H1 (cell line): Measurements from ENCODE around the gene RAB1B. TPM values are rescaled to one million over a fixed set of nuclear protein-coding genes. Genes with fewer than 3 reads are reported as not detected.

Experiments
- CTCF ChIA-PET: fragments of 300-600 bp; sonication (Branson Sonifier 250); formaldehyde crosslinking; loops from one replicate; lab custom pipeline; 2021; ENCODE audit not compliant: partially characterized antibody; lab: Charles Lee
- POLR2A ChIA-PET: fragments of 300-600 bp; sonication (Branson Sonifier 250); formaldehyde crosslinking; loops from one replicate; lab custom pipeline; 2021; ENCODE audit warnings: inconsistent platforms; ENCODE audit not compliant: partially characterized antibody; lab: Charles Lee
- DNase-seq, 2 experiments: peaks; one replicate each; pipeline versions ENCODE4 v3.0.0 to v3.0.0-alpha.2; 2010 to 2022; ENCODE audit warnings: low spot score in 2 of 2, low read depth in 1 of 2, mixed read lengths in 1 of 2
- FAIRE-seq: peaks from 2 replicates; lab custom pipeline; 2011; peaks lifted over from hg19 to GRCh38; lab: Jason Lieb, UNC
- H2AFZ ChIP-seq: 2 replicates; pipeline ENCODE4 v1.8.1; 2012; ENCODE audit warnings: low read length, inconsistent platforms
- H2AK5ac ChIP-seq: 2 replicates; pipeline ENCODE4 v1.6.1; 2013; ENCODE audit warnings: low read depth, low read length
- H2BK120ac ChIP-seq: replicated peaks from 2 replicates; pipeline ENCODE3; 2013; ENCODE audit warnings: low read depth, low read length, inconsistent platforms
- H2BK12ac ChIP-seq: 2 replicates; pipeline ENCODE4 v1.6.1; 2013; ENCODE audit warnings: low read depth, low read length
- H2BK15ac ChIP-seq: 2 replicates; pipeline ENCODE4 v1.6.1; 2013; ENCODE audit warnings: low read length
- H2BK20ac ChIP-seq: 2 replicates; pipeline ENCODE4 v1.6.1; 2013; ENCODE audit warnings: low read length
- H2BK5ac ChIP-seq: 2 replicates; pipeline ENCODE4 v1.6.1; 2013; ENCODE audit warnings: low read depth, low read length
- H3K14ac ChIP-seq: 2 replicates; pipeline ENCODE4 v1.6.1; 2013; ENCODE audit warnings: inconsistent platforms; ENCODE audit not compliant: insufficient read length
- H3K18ac ChIP-seq: 2 replicates; pipeline ENCODE4 v1.6.1; 2013; ENCODE audit warnings: low read length; ENCODE audit errors: extremely low read depth
- H3K23ac ChIP-seq: 2 replicates; pipeline ENCODE4 v1.6.1; 2013; ENCODE audit warnings: inconsistent platforms; ENCODE audit not compliant: insufficient read length
- H3K23me2 ChIP-seq: 2 replicates; pipeline ENCODE4 v1.6.1; 2013; ENCODE audit warnings: low read depth, low read length
- H3K27ac ChIP-seq: 2 replicates; pipeline ENCODE4 v1.6.1; 2011; ENCODE audit warnings: low read depth, low read length, inconsistent platforms
- H3K27me3 ChIP-seq, 4 experiments: replicated peaks in 1 of 4; 1 replicate in 1 of 4; 2 replicates in 3 of 4; pipeline versions ENCODE4 v1.6.1 to v1.8.1; 2011 to 2013; ENCODE audit warnings: low read length in 3 of 4, mild to moderate bottlenecking in 3 of 4, inconsistent platforms in 2 of 4, mixed read lengths in 2 of 4, moderate library complexity in 1 of 4; ENCODE audit not compliant: control insufficient read depth in 3 of 4, insufficient read depth in 3 of 4; ENCODE audit errors: extremely low read depth in 1 of 4
- H3K36me3 ChIP-seq, 4 experiments: 2 replicates each; pipeline versions ENCODE4 v1.6.1 to v1.8.1; 2011 to 2013; ENCODE audit warnings: mild to moderate bottlenecking in 4 of 4, low read length in 3 of 4, moderate library complexity in 2 of 4, control low read depth in 1 of 4, inconsistent platforms in 1 of 4; ENCODE audit not compliant: insufficient read depth in 4 of 4, control insufficient read depth in 2 of 4
- H3K4ac ChIP-seq: replicated peaks from 2 replicates; pipeline ENCODE3; 2013; ENCODE audit warnings: low read length, low read depth, mixed read lengths, inconsistent platforms; ENCODE audit not compliant: insufficient read length
- H3K4me1 ChIP-seq, 4 experiments: replicated peaks in 1 of 4; 1 replicate in 1 of 4; 2 replicates in 3 of 4; pipeline versions ENCODE4 v1.6.1 to v1.8.1; 2011 to 2013; ENCODE audit warnings: low read length in 3 of 4, inconsistent platforms in 2 of 4, mixed read lengths in 1 of 4; ENCODE audit not compliant: insufficient read depth in 4 of 4, control insufficient read depth in 3 of 4
- H3K4me2 ChIP-seq, 2 experiments: 2 replicates each; pipeline versions ENCODE4 v1.6.1 to v1.8.1; 2011 to 2013; ENCODE audit warnings: low read depth in 2 of 2, low read length in 2 of 2, control low read depth in 1 of 2, inconsistent platforms in 1 of 2, mild to moderate bottlenecking in 1 of 2; ENCODE audit not compliant: insufficient read depth in 1 of 2
- H3K4me3 ChIP-seq, 4 experiments: fragments of 200-600, 300-600 bp in 1 of 4; sonication (generic), shearing (Covaris generic), sonication (Bioruptor Twin) in 1 of 4; 2 replicates each; pipeline versions ENCODE4 v1.5.1 to v1.8.1; 2011 to 2016; ENCODE audit warnings: low read length in 4 of 4, low read depth in 3 of 4, control low read depth in 2 of 4, inconsistent platforms in 2 of 4, mild to moderate bottlenecking in 2 of 4, mixed read lengths in 1 of 4, moderate library complexity in 1 of 4; ENCODE audit not compliant: insufficient read depth in 2 of 4; ENCODE audit errors: extremely low read depth in 1 of 4
- H3K56ac ChIP-seq: replicated peaks from 2 replicates; pipeline ENCODE3; 2013; ENCODE audit warnings: low read depth, mild to moderate bottlenecking, mixed read lengths, low read length, inconsistent platforms; ENCODE audit not compliant: insufficient read length
- H3K79me1 ChIP-seq: 2 replicates; pipeline ENCODE4 v1.6.1; 2013; ENCODE audit warnings: low read depth, low read length, control low read depth
- H3K79me2 ChIP-seq, 2 experiments: 2 replicates each; pipeline versions ENCODE4 v1.6.1 to v1.8.1; 2012 to 2013; ENCODE audit warnings: low read length in 2 of 2, mild to moderate bottlenecking in 2 of 2, inconsistent platforms in 1 of 2; ENCODE audit not compliant: insufficient read depth in 2 of 2, control insufficient read depth in 1 of 2
- H3K9ac ChIP-seq, 4 experiments: replicated peaks in 1 of 4; 1 replicate in 1 of 4; 2 replicates in 3 of 4; pipeline versions ENCODE4 v1.6.1 to v1.8.1; 2011 to 2013; ENCODE audit warnings: low read depth in 3 of 4, low read length in 3 of 4, control low read depth in 2 of 4, mild to moderate bottlenecking in 2 of 4, moderate library complexity in 2 of 4, inconsistent platforms in 1 of 4; ENCODE audit errors: extremely low read depth in 1 of 4
- H3K9me3 ChIP-seq, 2 experiments: 2 replicates each; pipeline versions ENCODE4 v1.6.1 to v1.8.1; 2012 to 2013; ENCODE audit warnings: mild to moderate bottlenecking in 2 of 2, moderate library complexity in 2 of 2, control low read depth in 1 of 2, inconsistent platforms in 1 of 2, low read depth in 1 of 2, low read length in 1 of 2, mixed read lengths in 1 of 2; ENCODE audit not compliant: insufficient read depth in 2 of 2
- H4K20me1 ChIP-seq, 2 experiments: replicated peaks in 1 of 2; 2 replicates each; pipeline versions ENCODE3 to v1.8.1; 2011 to 2013; ENCODE audit warnings: inconsistent platforms in 2 of 2, low read length in 2 of 2, mild to moderate bottlenecking in 1 of 2; ENCODE audit not compliant: insufficient read depth in 2 of 2, control insufficient read depth in 1 of 2
- H4K5ac ChIP-seq: 2 replicates; pipeline ENCODE4 v1.6.1; 2013; ENCODE audit warnings: low read length, low read depth, mixed read lengths, inconsistent platforms; ENCODE audit not compliant: insufficient read length
- H4K8ac ChIP-seq: 2 replicates; pipeline ENCODE4 v1.8.0; 2013; ENCODE audit warnings: mild to moderate bottlenecking, moderate library complexity, low read length, inconsistent platforms; ENCODE audit not compliant: insufficient read depth; ENCODE audit errors: extremely low read depth
- H4K91ac ChIP-seq: replicated peaks from 2 replicates; pipeline ENCODE3; 2013; ENCODE audit warnings: low read length, mixed read lengths, inconsistent platforms; ENCODE audit not compliant: insufficient read length
- POLR2A ChIP-seq, 2 experiments: IDR thresholded peaks; 1 replicate in 1 of 2; 2 replicates in 1 of 2; pipeline ENCODE4 v1.6.1; 2011; ENCODE audit warnings: low read depth in 2 of 2, low read length in 2 of 2, mild to moderate bottlenecking in 2 of 2; ENCODE audit errors: control extremely low read depth in 1 of 2
- RBBP5 ChIP-seq: IDR thresholded peaks from 2 replicates; pipeline ENCODE4 v1.7.1; 2012; ENCODE audit warnings: low read depth, mild to moderate bottlenecking, inconsistent platforms, low read length, moderate library complexity, borderline replicate concordance
- WGBS, 2 experiments: shearing (Covaris generic) in 1 of 2; methylation state at CpG; one replicate each; pipeline versions ENCODE4 v1.1.6 to v1.1.7; 2013 to 2015; ENCODE audit warnings: low lambda C conversion rate in 2 of 2, mixed read lengths in 2 of 2, inconsistent platforms in 1 of 2, low coverage in 1 of 2, missing lambda C conversion rate in 1 of 2; ENCODE audit not compliant: insufficient replicate concordance in 2 of 2, insufficient coverage in 1 of 2, insufficient read length in 1 of 2; ENCODE audit errors: extremely low coverage in 1 of 2, missing lambda C conversion rate in 1 of 2; 5-methylcytosine and 5-hydroxymethylcytosine counted together
- polyA plus RNA-seq, 7 experiments: library from polyadenylated mRNA; depleted of rRNA in 3 of 7; stranded (reverse) in 5 of 7; unstranded in 2 of 7; fragments of >200 nt in 5 of 7; fragments of 200-250 nt in 2 of 7; gene quantifications; 1 replicate in 5 of 7; 2 replicates in 1 of 7; 4 replicates in 1 of 7; pipeline versions ENCODE4 v1.2.1 to v1.2.3, GENCODE V29; 2011 to 2013; ENCODE audit warnings: missing spikeins in 2 of 7, mixed read lengths in 2 of 7
- total RNA-seq: library from RNA; stranded (reverse); fragmentation: NEBNext Ultra II Directional; extraction: Animal tissue kit (Norgen Biotek cat#: 25700); gene quantifications from 2 replicates; pipeline ENCODE4 v1.2.1, GENCODE V29; 2021
- TF ChIP-seq, protein P1 (sequence below): IDR thresholded peaks from 2 replicates; pipeline ENCODE4 v1.6.1; 2012; ENCODE audit warnings: inconsistent platforms

Gene RAB1B
- total and polyA plus RNA-seq, 2 of the 8 experiments (the other 6 are each of a cell fraction or from before 2014, with no cell fraction given), result 100 to 217 TPM

DNA sequence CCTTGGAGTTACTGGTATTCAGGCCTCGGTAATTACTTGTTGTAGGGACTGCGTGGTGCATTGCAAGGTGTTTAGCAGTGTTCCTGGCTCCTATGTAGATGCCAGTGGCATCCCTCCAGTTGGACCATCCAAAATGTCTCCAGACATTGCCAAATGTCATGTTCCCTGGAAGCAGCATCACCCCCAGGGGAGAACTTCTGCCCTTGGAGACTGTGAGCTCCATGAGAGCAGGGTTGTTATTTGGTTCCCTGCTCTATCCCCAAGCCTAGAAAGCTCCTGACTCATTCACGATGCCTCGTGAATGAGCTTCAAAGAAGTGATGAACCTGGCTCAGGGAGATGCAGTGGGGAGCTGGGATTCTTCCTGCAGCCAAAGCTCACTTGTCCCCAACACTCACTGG, 53.2 kb downstream of the RAB1B start:
- Histone ChIP-seq H3K27me3 (peaks cover 0 to 5% (median 0%) of the 10 kb centered on the region in 4 experiments; a peak in 3 of 7 replicates), H3K4me2 (no peak overlapping the region), H3K18ac (no peak overlapping the region), H3K14ac (no peak overlapping the region), H4K20me1 (no peaks in the 10 kb centered on the region), H3K79me2 (no peaks in the 10 kb centered on the region), H3K4ac (no peak overlapping the region), H2BK15ac (0 out of 2 replicates have a peak overlapping the region, but pooled peaks have one; percentile 12), H2BK20ac (no peak overlapping the region), H3K79me1 (no peaks in the 10 kb centered on the region), H2AFZ (no peak overlapping the region), H3K4me3 (no peak overlapping the region), H2BK5ac (no peak overlapping the region), H4K5ac (no peak overlapping the region), H4K91ac (no peak overlapping the region), H3K9ac (no peak overlapping the region), H4K8ac (no peak overlapping the region), H3K36me3 (no peaks in the 10 kb centered on the region), H3K56ac (no peak overlapping the region), H3K4me1 (peaks cover 9 to 23% (median 18%) of the 10 kb centered on the region in 4 experiments), H3K9me3 (no peaks in the 10 kb centered on the region), H3K27ac (no peak overlapping the region), H2BK120ac (no peak overlapping the region), H2AK5ac (no peak overlapping the region), H2BK12ac (no peak overlapping the region), H3K23me2 (peaks cover 3% of the 10 kb centered on the region; the same call in 1 of the 2 replicates), H3K23ac (no peak overlapping the region)
- ChIA-PET CTCF (interaction anchor here (0.6 to 2.0 kb wide), 20 partner anchors 9 to 99 kb away, joined by 3 to 48 read pairs (median 5); partner anchors contain the start of genes NPAS4, RIN1, TMEM151A and YIF1A), POLR2A (interaction anchor here (0.6 to 1.5 kb wide), 6 partner anchors 9 to 39 kb away, joined by 3 to 7 read pairs (median 3); partner anchors contain the start of genes B4GAT1, BRMS1 and RIN1)
- DNase-seq, result no peak
- WGBS, 2 experiments, result 88% methylated on average over 4 of the region's 4 CpGs; no CpG with 5 or more reads in 1 of the 2 experiments
- no peak for FAIRE-seq
- TF ChIP-seq, protein P1, sequence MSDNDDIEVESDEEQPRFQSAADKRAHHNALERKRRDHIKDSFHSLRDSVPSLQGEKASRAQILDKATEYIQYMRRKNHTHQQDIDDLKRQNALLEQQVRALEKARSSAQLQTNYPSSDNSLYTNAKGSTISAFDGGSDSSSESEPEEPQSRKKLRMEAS, result no peak
- TF ChIP-seq POLR2A (IDR thresholded peaks at IDR 0.05; ENCODE audit: control extremely low read depth in 1 of 2, low read depth in 2 of 2, low read length in 2 of 2) (no peak), RBBP5 (no peak)
